ENCODE data around the gene RNF103.

The RNF103 gene

DNA sequence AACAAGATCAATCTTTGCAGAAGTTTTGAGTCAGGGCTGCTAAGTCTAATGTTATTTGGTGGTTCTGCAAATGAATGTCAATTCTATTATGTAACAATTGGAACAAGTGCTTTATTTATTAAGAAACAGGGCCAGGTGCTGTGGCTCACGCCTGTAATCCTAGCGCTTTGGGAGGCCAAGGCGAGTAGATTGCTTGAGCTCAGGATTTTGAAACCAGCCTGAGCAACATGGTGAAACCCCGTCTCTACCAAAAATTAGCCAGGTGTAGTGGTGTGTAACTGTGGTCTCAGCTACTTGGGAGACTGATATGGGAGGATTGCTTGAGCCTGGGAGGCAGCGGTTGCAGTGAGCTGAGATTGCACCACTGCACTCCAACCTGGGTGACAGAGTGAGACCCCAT lies 13.2 kb upstream of the RNF103 start:
- Histone ChIP-seq H2AFZ (ENCODE audit: low read depth, low read length) (no peak overlapping the region), H3K4me3 (ENCODE audit: low read length) (no peak overlapping the region), H3K79me2 (ENCODE audit: low read length) (no peaks in the 10 kb centered on the region), H3K4me1 (ENCODE audit: low read length) (no peaks in the 10 kb centered on the region; the same call in 1 of the 2 replicates), H4K20me1 (ENCODE audit: insufficient read depth, low read length) (no peaks in the 10 kb centered on the region), H3K9me3 (ENCODE audit: insufficient read depth, low read length) (no peaks in the 10 kb centered on the region), H3K4me2 (ENCODE audit: low read length) (no peak overlapping the region), H3K27ac (ENCODE audit: low read length) (no peak overlapping the region), H3K27me3 (ENCODE audit: low read depth, low read length) (no peaks in the 10 kb centered on the region), H3K36me3 (replicated peaks; ENCODE audit: low read depth, low read length) (no peaks in the 10 kb centered on the region), H3K9ac (ENCODE audit: low read length) (no peak overlapping the region)
- no peak for TF ChIP-seq EZH2phosphoT487 (IDR thresholded peaks at IDR 0.05; ENCODE audit: low read depth)
- TF ChIP-seq, protein P1, sequence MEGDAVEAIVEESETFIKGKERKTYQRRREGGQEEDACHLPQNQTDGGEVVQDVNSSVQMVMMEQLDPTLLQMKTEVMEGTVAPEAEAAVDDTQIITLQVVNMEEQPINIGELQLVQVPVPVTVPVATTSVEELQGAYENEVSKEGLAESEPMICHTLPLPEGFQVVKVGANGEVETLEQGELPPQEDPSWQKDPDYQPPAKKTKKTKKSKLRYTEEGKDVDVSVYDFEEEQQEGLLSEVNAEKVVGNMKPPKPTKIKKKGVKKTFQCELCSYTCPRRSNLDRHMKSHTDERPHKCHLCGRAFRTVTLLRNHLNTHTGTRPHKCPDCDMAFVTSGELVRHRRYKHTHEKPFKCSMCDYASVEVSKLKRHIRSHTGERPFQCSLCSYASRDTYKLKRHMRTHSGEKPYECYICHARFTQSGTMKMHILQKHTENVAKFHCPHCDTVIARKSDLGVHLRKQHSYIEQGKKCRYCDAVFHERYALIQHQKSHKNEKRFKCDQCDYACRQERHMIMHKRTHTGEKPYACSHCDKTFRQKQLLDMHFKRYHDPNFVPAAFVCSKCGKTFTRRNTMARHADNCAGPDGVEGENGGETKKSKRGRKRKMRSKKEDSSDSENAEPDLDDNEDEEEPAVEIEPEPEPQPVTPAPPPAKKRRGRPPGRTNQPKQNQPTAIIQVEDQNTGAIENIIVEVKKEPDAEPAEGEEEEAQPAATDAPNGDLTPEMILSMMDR (IDR thresholded peaks at IDR 0.05; ENCODE audit: low read depth, low read length), result no peak

DNA sequence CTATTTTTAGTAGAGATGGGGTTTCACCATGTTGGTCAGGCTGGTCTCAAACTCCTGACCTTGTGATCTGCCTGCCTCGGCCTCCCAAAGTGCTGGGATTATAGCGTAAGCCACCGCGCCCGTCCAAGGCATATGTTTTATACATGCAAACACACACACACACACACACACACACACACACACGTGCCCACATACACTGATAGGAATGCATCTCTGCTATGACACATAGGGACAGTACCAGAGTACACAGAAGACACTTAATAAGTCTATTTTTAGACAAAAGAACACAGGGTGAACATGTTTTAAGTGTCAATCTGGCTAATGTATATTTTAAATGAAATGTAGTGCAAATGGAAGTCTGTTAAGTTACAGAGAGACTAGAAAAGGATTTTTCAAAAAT lies 10.7 kb upstream of the RNF103 start:
- Histone ChIP-seq H2AFZ (ENCODE audit: low read depth, low read length) (no peak overlapping the region), H3K4me2 (ENCODE audit: low read length) (no peak overlapping the region), H3K9me3 (ENCODE audit: insufficient read depth, low read length) (no peaks in the 10 kb centered on the region), H3K4me3 (ENCODE audit: low read length) (no peak overlapping the region), H3K4me1 (ENCODE audit: low read length) (no peaks in the 10 kb centered on the region; the same call in 1 of the 2 replicates), H3K27me3 (ENCODE audit: low read depth, low read length) (no peaks in the 10 kb centered on the region), H3K79me2 (ENCODE audit: low read length) (no peaks in the 10 kb centered on the region), H3K9ac (ENCODE audit: low read length) (no peak overlapping the region), H4K20me1 (ENCODE audit: insufficient read depth, low read length) (no peaks in the 10 kb centered on the region), H3K27ac (ENCODE audit: low read length) (no peak overlapping the region), H3K36me3 (replicated peaks; ENCODE audit: low read depth, low read length) (no peaks in the 10 kb centered on the region)
- TF ChIP-seq EZH2phosphoT487 (IDR thresholded peaks at IDR 0.05; ENCODE audit: low read depth), result no peak
- TF ChIP-seq, protein P1 (IDR thresholded peaks at IDR 0.05; ENCODE audit: low read depth, low read length), result no peak

DNA sequence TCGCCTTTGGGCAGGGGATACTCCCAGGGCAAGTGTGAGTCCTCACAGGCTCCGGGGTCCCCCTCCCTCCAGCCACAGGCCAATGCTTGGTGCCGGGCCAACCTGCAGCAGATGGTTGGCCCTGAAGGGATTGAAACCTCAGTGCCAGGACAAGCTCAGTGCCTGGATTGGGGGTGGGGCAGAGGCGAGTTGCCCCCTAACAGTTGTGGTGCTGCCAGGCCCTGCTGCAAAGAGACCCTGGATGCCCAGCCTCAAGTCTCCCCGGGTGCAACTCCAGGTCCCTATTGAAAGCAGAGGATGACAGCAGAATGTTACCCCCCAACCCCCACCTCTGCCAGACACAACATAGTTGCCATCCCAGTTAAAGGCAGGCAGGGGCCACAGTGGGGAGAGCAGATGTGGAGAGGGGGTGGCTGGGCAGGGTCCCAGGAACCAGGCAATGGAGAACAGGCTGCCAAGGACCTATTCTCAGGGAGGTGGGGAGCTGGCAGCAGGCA lies 9.5 kb upstream of the RNF103 start:
- no peak overlapping the region for H3K9ac ChIP-seq (ENCODE audit: low read length)
- H4K20me1 ChIP-seq (ENCODE audit: insufficient read depth, low read length), result no peaks in the 10 kb centered on the region
- H3K4me3 ChIP-seq (ENCODE audit: low read length), result no peak overlapping the region
- H3K27ac ChIP-seq (ENCODE audit: low read length), result no peak overlapping the region
- H3K27me3 ChIP-seq (ENCODE audit: low read depth, low read length), result peaks cover 6% of the 10 kb centered on the region; the same call in 1 of the 2 replicates
- H3K4me2 ChIP-seq (ENCODE audit: low read length), result no peak overlapping the region
- no peaks in the 10 kb centered on the region for H3K9me3 ChIP-seq (ENCODE audit: insufficient read depth, low read length)
- H3K4me1 ChIP-seq (ENCODE audit: low read length), result peaks cover 4% of the 10 kb centered on the region
- TF ChIP-seq EZH2phosphoT487 (IDR thresholded peaks at IDR 0.05; ENCODE audit: low read depth), result no peak
- TF ChIP-seq, protein P1 (IDR thresholded peaks at IDR 0.05; ENCODE audit: low read depth, low read length), result no peak
- no peaks in the 10 kb centered on the region for H3K36me3 ChIP-seq (replicated peaks; ENCODE audit: low read depth, low read length)
- no peak overlapping the region for H2AFZ ChIP-seq (ENCODE audit: low read depth, low read length)
- no peaks in the 10 kb centered on the region for H3K79me2 ChIP-seq (ENCODE audit: low read length)

DNA sequence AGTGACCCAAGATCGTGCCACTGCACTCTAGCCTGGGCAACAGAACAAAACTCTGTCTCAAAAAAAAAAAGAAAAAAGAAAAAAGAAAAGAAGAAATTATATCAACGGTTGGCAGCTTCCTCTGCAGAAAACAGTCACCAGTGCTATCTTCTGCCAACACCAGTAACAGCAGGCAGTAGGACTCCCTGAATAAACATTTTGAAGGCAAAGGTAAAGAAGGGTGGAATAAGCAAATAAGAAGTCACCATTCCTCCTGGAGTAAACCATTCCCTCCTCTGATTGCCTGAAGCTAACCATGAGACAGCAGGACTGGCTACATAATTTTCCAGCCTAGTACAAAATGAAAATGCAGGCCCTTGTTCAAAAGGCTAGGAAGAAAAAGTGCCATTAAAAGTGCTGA lies 9.0 kb upstream of the RNF103 start:
- TF ChIP-seq, protein P1 (IDR thresholded peaks at IDR 0.05; ENCODE audit: low read depth, low read length), result no peak
- no peak for TF ChIP-seq EZH2phosphoT487 (IDR thresholded peaks at IDR 0.05; ENCODE audit: low read depth)
- no peak overlapping the region for H3K4me3 ChIP-seq (ENCODE audit: low read length)
- H4K20me1 ChIP-seq (ENCODE audit: insufficient read depth, low read length), result no peaks in the 10 kb centered on the region
- no peaks in the 10 kb centered on the region for H3K36me3 ChIP-seq (replicated peaks; ENCODE audit: low read depth, low read length)
- no peak overlapping the region for H3K9ac ChIP-seq (ENCODE audit: low read length)
- H3K79me2 ChIP-seq (ENCODE audit: low read length), result no peaks in the 10 kb centered on the region
- H3K27me3 ChIP-seq (ENCODE audit: low read depth, low read length), result peaks cover 6% of the 10 kb centered on the region; the same call in 1 of the 2 replicates
- H3K9me3 ChIP-seq (ENCODE audit: insufficient read depth, low read length), result no peaks in the 10 kb centered on the region
- peaks cover 9% of the 10 kb centered on the region for H3K4me1 ChIP-seq (ENCODE audit: low read length)
- H3K4me2 ChIP-seq (ENCODE audit: low read length), result no peak overlapping the region
- no peak overlapping the region for H2AFZ ChIP-seq (ENCODE audit: low read depth, low read length)
- H3K27ac ChIP-seq (ENCODE audit: low read length), result no peak overlapping the region

All from OCI-LY3 (cell line).